HCT116 (cell line): ENCODE measurements around the gene SLC50A1. TPM values are rescaled to one million over a fixed set of nuclear protein-coding genes. Genes with fewer than 3 reads are reported as not detected.

Experiments used
- ATAC-seq: fragments of 200-7000 bp; cut with Tn5 transposase; 2 replicates; pipeline ENCODE4 v1.9.1; 2020; ENCODE audit warnings: mild to moderate bottlenecking, moderate library complexity
- BruUV-seq: library from RNA; stranded (reverse); fragments of 400-500 nt; replicated peaks from 2 replicates; lab custom pipeline; 2021; lab: Mats Ljungman, UMichigan
- CTCF ChIA-PET: fragments of 300-600 bp; sonication (Branson Sonifier 250); formaldehyde crosslinking; loops from one replicate; lab custom pipeline; 2021; ENCODE audit warnings: antibody characterized with exemption; lab: Charles Lee
- POLR2A ChIA-PET: fragments of 300-600, 350-600 bp; sonication (Branson Sonifier 250); formaldehyde crosslinking; loops from one replicate; lab custom pipeline; 2021; ENCODE audit warnings: antibody characterized with exemption; lab: Charles Lee
- RAD21 ChIA-PET, 2 experiments: fragments of 300-600 bp; sonication (Branson Sonifier 250); formaldehyde crosslinking; loops; one replicate each; lab custom pipeline; 2023; ENCODE audit warnings: low total read pairs in 2 of 2; ENCODE audit not compliant: uncharacterized antibody in 2 of 2, unreplicated experiment in 2 of 2, low non-redundant PET in 1 of 2; lab: Charles Lee
- DNase-seq: peaks from one replicate; pipeline ENCODE4 v3.0.0-alpha.2; 2010; ENCODE audit warnings: low read depth, low spot score
- H2AFZ ChIP-seq: fragments of 200-600 bp; shearing (Covaris generic), sonication (generic); 2 replicates; pipeline ENCODE4 v1.6.1; 2017; ENCODE audit warnings: low read depth, mixed run types, mixed read lengths, antibody characterized with exemption, low read length; ENCODE audit not compliant: poor library complexity, severe bottlenecking
- H3K27ac ChIP-seq: 2 replicates; pipeline ENCODE4 v1.5.1; 2012; ENCODE audit warnings: low read depth, low read length
- H3K27me3 ChIP-seq: fragments of 200-600 bp; sonication (generic); 2 replicates; pipeline ENCODE4 v1.6.1; 2016; ENCODE audit warnings: mixed run types, low read length, mixed read lengths; ENCODE audit not compliant: insufficient read depth
- H3K36me3 ChIP-seq, 2 experiments: fragments of 200-500 bp in 1 of 2; fragments of 200-600 bp in 1 of 2; sonication (Bioruptor generic) in 1 of 2; sonication (generic) in 1 of 2; 2 replicates each; pipeline versions ENCODE4 v1.5.1 to v1.6.1; 2014 to 2016; ENCODE audit warnings: low read length in 2 of 2, inconsistent platforms in 1 of 2, mixed read lengths in 1 of 2, mixed run types in 1 of 2; ENCODE audit not compliant: insufficient read depth in 2 of 2, control insufficient read depth in 1 of 2
- H3K4me1 ChIP-seq, 2 experiments: fragments of 200-600 bp in 1 of 2; sonication (generic) in 1 of 2; 2 replicates each; pipeline versions ENCODE4 v1.5.1 to v1.6.1; 2012 to 2017; ENCODE audit warnings: low read length in 2 of 2, inconsistent platforms in 1 of 2, mild to moderate bottlenecking in 1 of 2, mixed read lengths in 1 of 2, mixed run types in 1 of 2, moderate library complexity in 1 of 2; ENCODE audit not compliant: insufficient read depth in 2 of 2, control insufficient read depth in 1 of 2
- H3K4me2 ChIP-seq: fragments of 200-600 bp; sonication (generic); 2 replicates; pipeline ENCODE4 v1.6.1; 2017; ENCODE audit warnings: mixed run types, low read length, mixed read lengths
- H3K4me3 ChIP-seq, 2 experiments: fragments of 200-600 bp in 1 of 2; sonication (generic) in 1 of 2; replicated peaks in 1 of 2; 2 replicates each; pipeline ENCODE4 v1.5.1; 2011 to 2016; ENCODE audit warnings: low read length in 2 of 2, control low read depth in 1 of 2, low read depth in 1 of 2, mild to moderate bottlenecking in 1 of 2, mixed read lengths in 1 of 2, mixed run types in 1 of 2
- H3K79me2 ChIP-seq: fragments of 200-600 bp; sonication (generic); 2 replicates; pipeline ENCODE4 v1.6.1; 2017; ENCODE audit warnings: mild to moderate bottlenecking, mixed run types, low read length, moderate library complexity, mixed read lengths; ENCODE audit not compliant: insufficient read depth
- H3K9ac ChIP-seq: fragments of 200-600 bp; sonication (generic); 2 replicates; pipeline ENCODE4 v1.6.1; 2016; ENCODE audit warnings: low read length, mixed read lengths
- H3K9me2 ChIP-seq: fragments of 200-600 bp; sonication (generic), shearing (Covaris generic); 2 replicates; pipeline ENCODE4 v1.6.1; 2017; ENCODE audit warnings: mixed run types, mild to moderate bottlenecking, moderate library complexity; ENCODE audit not compliant: insufficient read depth
- H3K9me3 ChIP-seq, 2 experiments: fragments of 200-500 bp in 1 of 2; fragments of 200-600 bp in 1 of 2; sonication (Bioruptor generic) in 1 of 2; sonication (generic) in 1 of 2; 2 replicates each; pipeline ENCODE4 v1.6.1; 2014 to 2017; ENCODE audit warnings: low read length in 2 of 2, mixed read lengths in 2 of 2, inconsistent platforms in 1 of 2, low read depth in 1 of 2, mild to moderate bottlenecking in 1 of 2, mixed run types in 1 of 2, moderate library complexity in 1 of 2; ENCODE audit not compliant: control insufficient read depth in 1 of 2, insufficient read depth in 1 of 2
- H4K20me1 ChIP-seq: fragments of 200-600 bp; sonication (generic), shearing (Covaris generic); 2 replicates; pipeline ENCODE4 v1.6.1; 2017; ENCODE audit warnings: mixed run types, mild to moderate bottlenecking, moderate library complexity; ENCODE audit not compliant: insufficient read depth
- ELF1 ChIP-seq: IDR thresholded peaks from 2 replicates; pipeline ENCODE4 v1.6.1; 2012; ENCODE audit warnings: low read depth, borderline replicate concordance
- JUND ChIP-seq: IDR thresholded peaks from 2 replicates; pipeline ENCODE4 v1.6.1; 2012
- RAD21 ChIP-seq: IDR thresholded peaks from 2 replicates; pipeline ENCODE4 v1.6.1; 2012; ENCODE audit warnings: low read depth, mild to moderate bottlenecking
- SIN3A ChIP-seq: IDR thresholded peaks from 2 replicates; pipeline ENCODE4 v1.6.1; 2012; ENCODE audit warnings: low read depth
- SRF ChIP-seq: IDR thresholded peaks from 2 replicates; pipeline ENCODE4 v1.6.1; 2012; ENCODE audit warnings: low read depth
- YY1 ChIP-seq: IDR thresholded peaks from 2 replicates; pipeline ENCODE4 v1.6.1; 2011; ENCODE audit warnings: low read length, low read depth, moderate library complexity, mild to moderate bottlenecking; ENCODE audit not compliant: insufficient replicate concordance; ENCODE audit errors: extremely low read depth
- ZFX ChIP-seq: fragments of 450-650 bp; IDR thresholded peaks from 2 replicates; pipeline ENCODE4 v1.6.1; 2017
- intact Hi-C: fragments of 100-400 bp; cut with micrococcal nuclease; formaldehyde crosslinking; loops from 2 replicates; pipeline ENCODE4 v1.10.0; 2022
- total RNA-seq: library from RNA; stranded (reverse); gene quantifications from one replicate; pipeline ENCODE4 v1.2.1, GENCODE V29; 2021; ENCODE audit not compliant: unreplicated experiment
- TF ChIP-seq, protein P1 (sequence below): IDR thresholded peaks from 2 replicates; pipeline ENCODE4 v1.6.1; 2012
- TF ChIP-seq, protein P2 (sequence below): IDR thresholded peaks from 2 replicates; pipeline ENCODE4 v1.6.1; 2012; ENCODE audit warnings: low read depth

The SLC50A1 gene
- total RNA-seq, 1 experiment from 2014 or later: 49.9 TPM

DNA sequence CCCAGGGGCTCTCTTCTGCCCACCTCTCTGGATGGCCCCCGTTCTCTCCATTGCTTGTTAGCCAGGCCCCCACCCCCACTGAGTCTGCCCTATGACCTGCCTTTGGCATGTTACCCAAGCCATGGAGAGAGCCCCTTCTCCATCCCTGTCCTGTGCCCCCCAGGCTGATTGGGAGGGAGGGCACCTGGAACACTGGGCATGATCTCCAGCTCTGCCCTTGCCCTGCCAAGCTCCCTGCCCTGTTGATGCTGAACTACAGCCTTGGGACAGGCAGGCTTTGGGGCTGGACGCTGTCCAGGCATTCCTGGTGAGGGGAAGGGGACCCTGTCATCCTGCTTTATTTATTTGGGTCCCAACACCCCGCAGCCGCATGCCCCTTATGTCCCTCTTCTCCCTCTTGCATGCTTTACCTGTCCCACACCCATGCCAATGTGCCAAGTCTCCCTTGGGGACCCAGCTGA lies 48.7 kb downstream of the SLC50A1 start:
- intact Hi-C loops: no loop called here
- no peak overlapping the region for H3K27ac ChIP-seq
- no peak overlapping the region for H2AFZ ChIP-seq
- no peaks in the 10 kb centered on the region for H3K79me2 ChIP-seq
- RAD21 ChIA-PET: no interaction called here
- no peak overlapping the region for H3K9ac ChIP-seq
- H3K27me3 ChIP-seq: no peaks in the 10 kb centered on the region
- no peak for ATAC-seq
- H3K4me1 ChIP-seq: no peaks in the 10 kb centered on the region; a peak in 2 of 4 replicates
- DNase-seq: no peak
- H3K36me3 ChIP-seq: no peaks in the 10 kb centered on the region; a peak in 1 of 4 replicates
- no TSS peak for BruUV-seq
- H3K9me2 ChIP-seq: no peaks in the 10 kb centered on the region
- CTCF ChIA-PET: interaction anchor here (2.4 kb wide), 1 partner anchor 12 kb away, joined by 9 read pairs; the partner anchor contains the start of gene KRTCAP2
- TF ChIP-seq YY1 (no peak), ELF1 (no peak), JUND (no peak)
- TF ChIP-seq, protein P1, sequence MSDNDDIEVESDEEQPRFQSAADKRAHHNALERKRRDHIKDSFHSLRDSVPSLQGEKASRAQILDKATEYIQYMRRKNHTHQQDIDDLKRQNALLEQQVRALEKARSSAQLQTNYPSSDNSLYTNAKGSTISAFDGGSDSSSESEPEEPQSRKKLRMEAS: no peak
- POLR2A ChIA-PET: interaction anchor here (2.6 kb wide), 1 partner anchor 10 kb away, joined by 11 read pairs; no protein-coding TSS in a partner anchor
- no peaks in the 10 kb centered on the region for H4K20me1 ChIP-seq
- no peaks in the 10 kb centered on the region for H3K9me3 ChIP-seq
- no peak overlapping the region for H3K4me2 ChIP-seq
- no peak overlapping the region for H3K4me3 ChIP-seq

DNA sequence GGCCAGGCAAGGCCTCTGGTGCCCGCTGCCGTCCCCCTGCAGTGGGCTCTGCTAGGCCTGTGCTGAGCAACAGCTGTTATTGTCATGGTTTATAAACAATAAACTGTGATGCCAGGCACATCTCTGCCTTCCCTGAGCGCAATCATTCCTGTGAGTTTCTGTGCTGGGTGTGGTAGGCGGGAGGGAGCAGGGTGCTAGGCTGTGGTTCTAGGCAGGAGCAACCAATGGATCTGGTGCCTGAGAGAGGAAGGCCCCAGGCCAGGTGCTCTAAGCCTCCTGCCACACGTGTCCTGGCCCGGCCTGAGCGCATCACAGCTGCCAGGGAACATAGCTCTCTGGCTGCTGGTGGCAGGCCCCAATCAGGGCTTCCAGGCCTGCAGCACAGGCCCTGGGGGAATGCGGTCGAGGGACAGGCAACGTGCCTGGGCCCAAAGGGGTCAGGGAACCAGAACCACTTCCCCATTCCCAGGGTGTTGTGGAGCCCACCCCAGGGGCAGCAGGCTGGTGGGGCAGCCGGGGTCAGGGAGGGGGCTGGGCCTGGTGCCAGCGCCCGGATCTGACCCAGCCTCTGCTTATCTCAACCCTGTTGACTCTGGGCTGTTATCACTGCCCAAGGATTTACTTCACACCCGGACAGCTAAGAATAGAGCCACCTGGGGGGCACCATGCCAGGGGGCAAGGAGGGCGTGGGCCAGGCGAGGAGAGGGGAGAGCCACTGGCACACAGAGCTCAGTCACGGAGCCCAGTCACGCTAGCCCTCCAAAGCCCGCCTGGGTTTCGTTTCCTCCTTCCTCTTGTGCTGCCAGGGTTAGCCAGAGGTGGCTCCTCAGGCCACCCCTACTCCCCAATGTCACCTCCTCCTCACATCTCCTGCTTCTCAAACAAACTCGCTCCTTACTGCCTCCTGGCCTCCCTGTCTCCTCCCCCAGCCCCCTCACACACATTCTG lies 49.5 kb downstream of the SLC50A1 start:
- intact Hi-C loops: no loop called here
- ChIA-PET POLR2A (interaction anchor here (2.6 kb wide), 1 partner anchor 9 kb away, joined by 11 read pairs; no protein-coding TSS in a partner anchor), CTCF (interaction anchor here (2.4 kb wide), 1 partner anchor 12 kb away, joined by 9 read pairs; the partner anchor contains the start of gene KRTCAP2), RAD21 (no interaction called here)
- Histone ChIP-seq H3K4me3 (no peak overlapping the region), H4K20me1 (no peaks in the 10 kb centered on the region), H3K4me1 (no peaks in the 10 kb centered on the region; a peak in 2 of 4 replicates), H3K9me3 (no peaks in the 10 kb centered on the region), H3K27me3 (no peaks in the 10 kb centered on the region), H3K9me2 (no peaks in the 10 kb centered on the region), H3K4me2 (no peak overlapping the region), H2AFZ (no peak overlapping the region), H3K9ac (no peak overlapping the region), H3K79me2 (no peaks in the 10 kb centered on the region), H3K27ac (no peak overlapping the region), H3K36me3 (no peaks in the 10 kb centered on the region)
- ATAC-seq (peak; percentile 21; the same call in 1 of the 2 replicates), DNase-seq (no peak)
- TF ChIP-seq RAD21 (no peak), SRF (no peak), YY1 (no peak), ZFX (no peak), SIN3A (no peak)
- TF ChIP-seq, protein P1: no peak
- TF ChIP-seq, protein P2, sequence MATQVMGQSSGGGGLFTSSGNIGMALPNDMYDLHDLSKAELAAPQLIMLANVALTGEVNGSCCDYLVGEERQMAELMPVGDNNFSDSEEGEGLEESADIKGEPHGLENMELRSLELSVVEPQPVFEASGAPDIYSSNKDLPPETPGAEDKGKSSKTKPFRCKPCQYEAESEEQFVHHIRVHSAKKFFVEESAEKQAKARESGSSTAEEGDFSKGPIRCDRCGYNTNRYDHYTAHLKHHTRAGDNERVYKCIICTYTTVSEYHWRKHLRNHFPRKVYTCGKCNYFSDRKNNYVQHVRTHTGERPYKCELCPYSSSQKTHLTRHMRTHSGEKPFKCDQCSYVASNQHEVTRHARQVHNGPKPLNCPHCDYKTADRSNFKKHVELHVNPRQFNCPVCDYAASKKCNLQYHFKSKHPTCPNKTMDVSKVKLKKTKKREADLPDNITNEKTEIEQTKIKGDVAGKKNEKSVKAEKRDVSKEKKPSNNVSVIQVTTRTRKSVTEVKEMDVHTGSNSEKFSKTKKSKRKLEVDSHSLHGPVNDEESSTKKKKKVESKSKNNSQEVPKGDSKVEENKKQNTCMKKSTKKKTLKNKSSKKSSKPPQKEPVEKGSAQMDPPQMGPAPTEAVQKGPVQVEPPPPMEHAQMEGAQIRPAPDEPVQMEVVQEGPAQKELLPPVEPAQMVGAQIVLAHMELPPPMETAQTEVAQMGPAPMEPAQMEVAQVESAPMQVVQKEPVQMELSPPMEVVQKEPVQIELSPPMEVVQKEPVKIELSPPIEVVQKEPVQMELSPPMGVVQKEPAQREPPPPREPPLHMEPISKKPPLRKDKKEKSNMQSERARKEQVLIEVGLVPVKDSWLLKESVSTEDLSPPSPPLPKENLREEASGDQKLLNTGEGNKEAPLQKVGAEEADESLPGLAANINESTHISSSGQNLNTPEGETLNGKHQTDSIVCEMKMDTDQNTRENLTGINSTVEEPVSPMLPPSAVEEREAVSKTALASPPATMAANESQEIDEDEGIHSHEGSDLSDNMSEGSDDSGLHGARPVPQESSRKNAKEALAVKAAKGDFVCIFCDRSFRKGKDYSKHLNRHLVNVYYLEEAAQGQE: no peak
- no TSS peak for BruUV-seq
